CD14-positive monocyte (primary cell): ENCODE results near the gene YBX1. TPM values are rescaled to one million over a fixed set of nuclear protein-coding genes. Genes with fewer than 3 reads are reported as not detected.
A peak's percentile ranks its signal among the peaks of the same experiment; 100 is the strongest.

ENCODE experiments used
- DNase-seq, 3 donors: peaks; one replicate each; pipeline ENCODE4 v3.0.0-alpha.2; 2011 to 2022
- H2AFZ ChIP-seq: 2 replicates; pipeline ENCODE4 v1.6.0; 2012; ENCODE audit warnings: mild to moderate bottlenecking, low read depth, low read length, inconsistent platforms; ENCODE audit not compliant: insufficient read depth, poor library complexity, severe bottlenecking
- H3K27ac ChIP-seq, 2 donors: 1 replicate in 1 of 2; 2 replicates in 1 of 2; pipeline ENCODE4 v1.5.1; 2012 to 2013; ENCODE audit warnings: low read length in 2 of 2, control low read depth in 1 of 2, inconsistent platforms in 1 of 2, low read depth in 1 of 2, mild to moderate bottlenecking in 1 of 2
- H3K27me3 ChIP-seq, 2 donors: one replicate each; pipeline versions ENCODE4 v1.6.0 to v1.6.1; 2011 to 2013; ENCODE audit warnings: low read length in 2 of 2; ENCODE audit not compliant: control insufficient read depth in 2 of 2, insufficient read depth in 2 of 2
- H3K36me3 ChIP-seq, 2 donors: replicated peaks in 1 of 2; 1 replicate in 1 of 2; 2 replicates in 1 of 2; pipeline versions ENCODE4 v1.5.1 to v1.6.1; 2012 to 2013; ENCODE audit warnings: low read length in 2 of 2, control low read depth in 1 of 2, inconsistent platforms in 1 of 2, mild to moderate bottlenecking in 1 of 2; ENCODE audit not compliant: insufficient read depth in 2 of 2, control insufficient read depth in 1 of 2
- H3K4me1 ChIP-seq, 2 donors: 1 replicate in 1 of 2; 2 replicates in 1 of 2; pipeline versions ENCODE4 v1.5.1 to v1.6.1; 2012 to 2013; ENCODE audit warnings: low read length in 2 of 2, control low read depth in 1 of 2, inconsistent platforms in 1 of 2, mild to moderate bottlenecking in 1 of 2, moderate library complexity in 1 of 2; ENCODE audit not compliant: insufficient read depth in 2 of 2, control insufficient read depth in 1 of 2
- H3K4me2 ChIP-seq: replicated peaks from 2 replicates; pipeline ENCODE3; 2012; ENCODE audit warnings: low read length, moderate library complexity, mild to moderate bottlenecking; ENCODE audit not compliant: poor library complexity, severe bottlenecking; ENCODE audit errors: extremely low read depth
- H3K4me3 ChIP-seq, 3 experiments: fragments of 200-600 bp in 1 of 3; sonication (generic) in 1 of 3; replicated peaks in 1 of 3; 1 replicate in 2 of 3; 2 replicates in 1 of 3; pipeline ENCODE4 v1.5.1; 2011 to 2013; ENCODE audit warnings: low read length in 3 of 3, mild to moderate bottlenecking in 3 of 3, control low read depth in 2 of 3, low read depth in 2 of 3, inconsistent platforms in 1 of 3, moderate library complexity in 1 of 3
- H3K79me2 ChIP-seq: 2 replicates; pipeline ENCODE4 v1.6.0; 2012; ENCODE audit warnings: mild to moderate bottlenecking, control low read depth, inconsistent platforms, low read length, moderate library complexity; ENCODE audit not compliant: insufficient read depth
- H3K9ac ChIP-seq: 2 replicates; pipeline ENCODE4 v1.6.0; 2017; ENCODE audit warnings: low read length, mild to moderate bottlenecking; ENCODE audit not compliant: insufficient read depth, poor library complexity, severe bottlenecking
- H3K9me3 ChIP-seq, 2 donors: replicated peaks in 1 of 2; 1 replicate in 1 of 2; 2 replicates in 1 of 2; pipeline versions ENCODE4 v1.5.1 to v1.6.1; 2012 to 2013; ENCODE audit warnings: low read length in 2 of 2, control low read depth in 1 of 2; ENCODE audit not compliant: control insufficient read depth in 1 of 2, insufficient read depth in 1 of 2
- H4K20me1 ChIP-seq: 2 replicates; pipeline ENCODE4 v1.6.0; 2012; ENCODE audit warnings: mild to moderate bottlenecking, low read length, control low read depth, moderate library complexity; ENCODE audit not compliant: insufficient read depth
- H3K27ac Mint-ChIP-seq, 7 donors: one replicate each; pipeline ENCODE4 v1.8.0; 2020; ENCODE audit warnings: mild to moderate bottlenecking in 7 of 7, mixed read lengths in 7 of 7, moderate library complexity in 6 of 7, inconsistent platforms in 2 of 7
- H3K27me3 Mint-ChIP-seq, 3 donors: one replicate each; pipeline ENCODE4 v1.8.0; 2021 to 2022; ENCODE audit warnings: low read depth in 3 of 3, mild to moderate bottlenecking in 3 of 3, mixed read lengths in 3 of 3, moderate library complexity in 3 of 3, inconsistent platforms in 1 of 3
- H3K36me3 Mint-ChIP-seq, 2 donors: one replicate each; pipeline ENCODE4 v1.8.0; 2020; ENCODE audit warnings: mixed read lengths in 2 of 2, inconsistent platforms in 1 of 2, mild to moderate bottlenecking in 1 of 2
- H3K4me1 Mint-ChIP-seq: one replicate; pipeline ENCODE4 v1.8.0; 2020; ENCODE audit warnings: mild to moderate bottlenecking, mixed read lengths
- H3K4me3 Mint-ChIP-seq, 2 donors: one replicate each; pipeline ENCODE4 v1.8.0; 2020; ENCODE audit warnings: mild to moderate bottlenecking in 2 of 2, mixed read lengths in 2 of 2, moderate library complexity in 1 of 2
- H3K9me3 Mint-ChIP-seq, 7 donors: one replicate each; pipeline ENCODE4 v1.8.0; 2020 to 2022; ENCODE audit warnings: mixed read lengths in 7 of 7, mild to moderate bottlenecking in 6 of 7, moderate library complexity in 6 of 7, inconsistent platforms in 2 of 7
- CTCF ChIP-seq: fragments of 200-600 bp; IDR thresholded peaks from one replicate; pipeline ENCODE4 v1.8.0; 2022; ENCODE audit warnings: antibody characterized with exemption, mild to moderate bottlenecking
- WGBS: methylation state at CpG from one replicate; pipeline ENCODE4 v1.1.5; 2013; ENCODE audit warnings: missing lambda C conversion rate; ENCODE audit not compliant: insufficient coverage; 5-methylcytosine and 5-hydroxymethylcytosine counted together
- intact Hi-C, 2 donors: fragments of 100-400 bp; cut with micrococcal nuclease; formaldehyde crosslinking; loops; one replicate each; pipeline versions ENCODE4 v1.15.0 to v1.15.1; 2023
- polyA plus RNA-seq, 3 donors: library from polyadenylated mRNA; depleted of rRNA in 1 of 3; unstranded in 2 of 3; stranded (reverse) in 1 of 3; fragments of 300-500 nt in 2 of 3; fragments of >200 nt in 1 of 3; fragmentation: Illumina TruSeq in 2 of 3; gene quantifications; 1 replicate in 2 of 3; 2 replicates in 1 of 3; pipeline ENCODE4 v1.2.3, GENCODE V29; 2012 to 2021

The YBX1 gene
- polyA plus RNA-seq, 3 donors = 65.7 to 301 (median 70.2) TPM

GRCh38 chr1:42670425-42670824, 11.8 kb upstream of the YBX1 start:
- Mint-ChIP-seq H3K4me3 (no peak overlapping the region), H3K27ac (no peak overlapping the region), H3K27me3 (peaks cover 0 to 2% (median 0%) of the 10 kb centered on the region in 3 donors), H3K4me1 (no peaks in the 10 kb centered on the region), H3K9me3 (no peaks in the 10 kb centered on the region), H3K36me3 (peaks cover 63 to 72% of the 10 kb centered on the region in 2 donors)
- intact Hi-C loops = no loop called here
- WGBS = no CpG with 5 or more reads among the region's 4 CpGs
- Histone ChIP-seq H3K4me1 (no peaks in the 10 kb centered on the region), H3K36me3 (peaks cover 55 to 83% of the 10 kb centered on the region in 2 donors), H3K9ac (no peak overlapping the region), H3K9me3 (no peaks in the 10 kb centered on the region), H3K79me2 (no peaks in the 10 kb centered on the region), H3K4me3 (no peak overlapping the region), H4K20me1 (no peaks in the 10 kb centered on the region), H3K27me3 (no peaks in the 10 kb centered on the region), H2AFZ (no peak overlapping the region), H3K27ac (no peak overlapping the region), H3K4me2 (no peak overlapping the region)
- no peak for DNase-seq
- no peak for TF ChIP-seq CTCF

GRCh38 chr1:42674214-42674613, 8.0 kb upstream of the YBX1 start:
- no peak overlapping the region for H3K27ac ChIP-seq
- H2AFZ ChIP-seq = no peak overlapping the region
- H3K4me1 Mint-ChIP-seq = no peaks in the 10 kb centered on the region
- no peak overlapping the region for H3K9ac ChIP-seq
- H3K27ac Mint-ChIP-seq = peak overlapping the region in 1 of 7 donors; percentile 6
- no peak for TF ChIP-seq CTCF
- H3K9me3 ChIP-seq = no peaks in the 10 kb centered on the region
- H3K4me3 Mint-ChIP-seq = no peak overlapping the region
- H3K36me3 ChIP-seq = peaks cover 24 to 64% of the 10 kb centered on the region in 2 donors
- no peaks in the 10 kb centered on the region for H3K4me1 ChIP-seq
- peaks cover 41 to 48% of the 10 kb centered on the region in 2 donors for H3K36me3 Mint-ChIP-seq
- H3K4me3 ChIP-seq = no peak overlapping the region
- no peak for DNase-seq
- intact Hi-C loops = no loop called here
- peaks cover 0 to 2% (median 0%) of the 10 kb centered on the region in 3 donors for H3K27me3 Mint-ChIP-seq
- no peaks in the 10 kb centered on the region for H3K27me3 ChIP-seq
- no peaks in the 10 kb centered on the region for H3K79me2 ChIP-seq
- H4K20me1 ChIP-seq = no peaks in the 10 kb centered on the region
- H3K9me3 Mint-ChIP-seq = no peaks in the 10 kb centered on the region
- no peak overlapping the region for H3K4me2 ChIP-seq
